Transverse colon (tissue), 4 donors: Measurements from ENCODE around the gene OLFM3.

Experiments
- CTCF ChIP-seq, 5 experiments: fragments of 200-600 bp in 3 of 5; fragments of 450-650 bp in 2 of 5; sonication (generic) in 3 of 5; IDR thresholded peaks; 1 replicate in 2 of 5; 2 replicates in 3 of 5; pipeline ENCODE4 v1.5.1; 2016 to 2017; ENCODE audit warnings: antibody characterized with exemption in 5 of 5, inconsistent platforms in 3 of 5, mild to moderate bottlenecking in 2 of 5, moderate library complexity in 1 of 5
- POLR2A ChIP-seq: fragments of 450-650 bp; IDR thresholded peaks from one replicate; pipeline ENCODE4 v1.6.1; 2016; ENCODE audit warnings: antibody characterized with exemption, mild to moderate bottlenecking, moderate library complexity
- POLR2AphosphoS5 ChIP-seq, 3 donors: sonication (generic); formaldehyde crosslinking; IDR thresholded peaks; one replicate each; pipeline ENCODE4 v1.6.1; 2016; ENCODE audit warnings: antibody characterized with exemption in 3 of 3

GRCh38 chr1:101884621-101885020 is 112.1 kb downstream of the OLFM3 start:
- no peak for TF ChIP-seq CTCF (IDR thresholded peaks at IDR 0.05)
- no peak for TF ChIP-seq POLR2A
- TF ChIP-seq POLR2AphosphoS5 (IDR thresholded peaks at IDR 0.05), result no peak
